GM12801 (cell line): ENCODE measurements around the gene ISG15.

Experiments
- TF ChIP-seq, protein P1 (sequence below): IDR thresholded peaks from one replicate; pipeline ENCODE4 v1.5.1; 2011; ENCODE audit warnings: control low read depth; ENCODE audit not compliant: insufficient read length; ENCODE audit errors: extremely low read depth

Gene ISG15

DNA sequence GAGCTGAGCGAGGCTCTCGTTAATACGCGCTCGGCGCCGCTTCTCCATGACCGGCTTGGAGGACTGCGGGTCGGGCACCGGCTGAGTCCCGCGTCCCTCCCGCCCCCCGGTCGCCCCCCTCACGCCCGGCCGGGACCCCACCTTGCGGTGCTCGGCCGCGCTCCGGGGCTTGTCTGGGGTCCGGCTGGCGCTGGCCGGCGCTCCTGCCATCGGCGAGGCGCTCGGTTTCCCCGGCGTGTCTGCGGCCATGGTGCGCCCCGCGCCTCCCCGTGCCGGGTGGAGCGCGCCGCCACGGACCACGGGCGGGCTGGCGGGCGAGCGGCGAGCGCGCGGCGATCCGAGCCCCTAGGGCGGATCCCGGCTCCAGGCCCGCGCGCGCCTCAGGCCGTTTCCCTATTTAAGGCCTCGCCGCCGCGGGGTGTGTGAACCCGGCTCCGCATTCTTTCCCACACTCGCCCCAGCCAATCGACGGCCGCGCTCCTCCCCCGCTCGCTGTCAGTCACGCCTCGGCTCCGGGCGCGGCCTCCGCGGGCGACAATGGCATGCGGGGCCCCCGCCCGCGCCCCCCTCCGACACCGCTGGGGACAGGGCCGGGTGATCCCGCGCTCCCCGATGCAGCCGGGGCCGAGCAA lies 13.5 kb upstream of the ISG15 start, which contains the start of gene HES4:
HES4 (minus strand) TSS at position 373 of the 632 bp plus-strand sequence; CDS start at position 249, 124 bp downstream.
- TF ChIP-seq, protein P1, sequence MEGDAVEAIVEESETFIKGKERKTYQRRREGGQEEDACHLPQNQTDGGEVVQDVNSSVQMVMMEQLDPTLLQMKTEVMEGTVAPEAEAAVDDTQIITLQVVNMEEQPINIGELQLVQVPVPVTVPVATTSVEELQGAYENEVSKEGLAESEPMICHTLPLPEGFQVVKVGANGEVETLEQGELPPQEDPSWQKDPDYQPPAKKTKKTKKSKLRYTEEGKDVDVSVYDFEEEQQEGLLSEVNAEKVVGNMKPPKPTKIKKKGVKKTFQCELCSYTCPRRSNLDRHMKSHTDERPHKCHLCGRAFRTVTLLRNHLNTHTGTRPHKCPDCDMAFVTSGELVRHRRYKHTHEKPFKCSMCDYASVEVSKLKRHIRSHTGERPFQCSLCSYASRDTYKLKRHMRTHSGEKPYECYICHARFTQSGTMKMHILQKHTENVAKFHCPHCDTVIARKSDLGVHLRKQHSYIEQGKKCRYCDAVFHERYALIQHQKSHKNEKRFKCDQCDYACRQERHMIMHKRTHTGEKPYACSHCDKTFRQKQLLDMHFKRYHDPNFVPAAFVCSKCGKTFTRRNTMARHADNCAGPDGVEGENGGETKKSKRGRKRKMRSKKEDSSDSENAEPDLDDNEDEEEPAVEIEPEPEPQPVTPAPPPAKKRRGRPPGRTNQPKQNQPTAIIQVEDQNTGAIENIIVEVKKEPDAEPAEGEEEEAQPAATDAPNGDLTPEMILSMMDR: no peak

DNA sequence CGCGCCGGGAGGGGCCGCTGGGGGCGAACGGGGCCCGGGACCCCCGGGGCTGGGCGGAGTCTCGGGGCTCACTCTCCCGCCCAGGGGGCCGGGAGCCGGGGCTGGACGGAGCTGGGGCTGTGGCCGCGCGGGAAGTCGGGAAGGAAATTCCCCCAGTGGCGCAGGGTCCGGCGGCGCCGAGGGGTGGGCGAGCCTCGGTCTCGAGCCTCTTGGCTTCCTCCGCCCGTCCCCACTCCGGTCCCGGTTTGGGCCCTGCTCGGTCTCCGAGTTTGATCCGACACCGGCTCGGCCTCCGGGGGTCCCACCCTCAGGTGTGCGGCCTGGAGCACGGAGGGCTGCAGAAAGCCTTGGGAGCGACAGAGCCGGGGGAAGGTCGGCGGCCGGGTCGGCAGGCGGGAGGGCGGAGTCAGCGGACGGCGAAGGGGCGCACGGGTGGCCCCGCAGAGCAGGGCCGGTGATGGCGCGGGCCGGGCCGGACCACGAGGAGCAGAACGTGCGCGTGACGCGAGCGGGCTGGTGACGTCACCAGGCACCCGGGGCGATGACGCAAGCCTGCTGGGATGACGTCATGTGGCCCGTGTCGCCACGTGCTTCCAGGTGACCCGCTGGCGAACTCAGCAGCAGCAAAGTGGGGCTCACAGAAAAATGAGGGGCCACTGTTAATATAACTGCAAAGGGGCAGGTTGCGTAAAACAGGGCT lies 12.8 kb upstream of the ISG15 start:
- TF ChIP-seq, protein P1: no peak

DNA sequence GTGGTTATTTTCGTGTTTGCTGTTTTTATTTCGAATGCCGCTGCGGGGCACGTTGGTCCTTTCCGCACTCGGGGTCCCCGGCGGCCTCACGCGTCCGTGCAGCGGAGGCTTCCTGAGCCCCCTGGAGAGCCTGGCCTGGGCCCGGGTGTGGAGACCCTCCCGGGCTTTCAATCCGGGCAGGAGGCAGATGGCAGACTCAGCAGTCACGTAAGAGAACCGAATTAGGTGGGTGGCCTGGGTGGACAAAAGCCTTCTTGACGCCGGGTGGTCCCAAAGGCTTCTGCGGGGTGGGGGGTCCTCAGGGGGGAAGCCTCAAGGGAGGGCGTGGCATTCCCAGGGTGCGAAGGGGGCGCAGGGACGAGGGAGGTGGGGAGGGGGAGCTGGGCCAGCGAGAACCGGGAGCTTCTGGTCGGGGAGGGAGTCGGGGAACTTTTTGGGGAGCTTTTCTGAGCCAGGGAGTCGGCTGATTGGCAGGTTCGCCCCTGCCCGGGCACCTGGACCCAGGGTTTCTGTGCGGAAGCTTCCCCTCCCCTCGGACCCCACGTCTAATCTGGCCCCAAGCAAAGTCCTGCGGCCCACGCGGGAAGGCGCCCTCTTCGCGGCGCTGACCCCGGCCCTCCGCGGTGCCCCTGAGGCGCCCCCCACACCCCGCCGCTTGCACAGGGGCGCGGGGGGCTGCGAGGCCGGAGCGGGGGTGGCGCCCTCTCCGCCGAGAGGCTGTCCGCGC lies 12.1 kb upstream of the ISG15 start:
- TF ChIP-seq, protein P1: no peak

DNA sequence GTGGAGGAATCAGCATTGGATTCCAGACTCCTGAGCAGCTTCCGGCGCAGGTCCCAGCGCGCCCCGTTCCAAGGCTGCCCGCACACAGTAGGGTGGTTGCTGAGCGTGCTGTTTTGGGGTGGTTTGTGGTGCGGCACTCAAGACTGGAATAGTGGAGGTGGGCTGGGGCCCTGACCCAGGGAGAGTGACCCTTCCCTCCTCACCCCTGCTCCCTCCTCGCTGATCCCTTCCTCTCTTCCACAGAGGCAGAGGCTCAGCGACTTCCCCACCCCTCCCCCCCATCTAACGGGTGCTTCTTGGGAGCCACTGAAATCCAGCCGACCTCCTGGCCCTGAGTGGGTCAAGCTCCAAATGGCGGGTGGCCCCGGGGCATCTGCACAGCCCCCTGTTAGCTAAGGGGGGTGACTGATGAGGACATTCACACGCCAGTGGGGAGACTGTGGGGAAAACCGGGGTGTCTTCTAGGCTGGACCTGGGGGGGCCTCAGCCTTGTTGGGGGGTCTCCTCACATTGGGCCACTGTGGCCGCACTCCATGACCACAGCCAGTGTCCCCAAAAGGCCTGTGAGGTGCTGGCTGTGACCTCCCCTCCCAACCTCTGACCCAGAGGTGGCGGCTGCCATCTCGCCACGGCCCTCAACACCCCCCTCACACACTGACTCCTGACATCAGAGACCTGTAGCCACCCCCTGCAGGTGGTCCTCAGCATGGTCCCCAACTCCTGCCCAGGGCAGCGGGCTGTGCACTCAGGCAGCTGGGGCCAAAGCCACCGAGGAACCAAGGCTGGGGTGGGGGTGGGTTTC lies 9.5 kb upstream of the ISG15 start:
- TF ChIP-seq, protein P1: no peak

DNA sequence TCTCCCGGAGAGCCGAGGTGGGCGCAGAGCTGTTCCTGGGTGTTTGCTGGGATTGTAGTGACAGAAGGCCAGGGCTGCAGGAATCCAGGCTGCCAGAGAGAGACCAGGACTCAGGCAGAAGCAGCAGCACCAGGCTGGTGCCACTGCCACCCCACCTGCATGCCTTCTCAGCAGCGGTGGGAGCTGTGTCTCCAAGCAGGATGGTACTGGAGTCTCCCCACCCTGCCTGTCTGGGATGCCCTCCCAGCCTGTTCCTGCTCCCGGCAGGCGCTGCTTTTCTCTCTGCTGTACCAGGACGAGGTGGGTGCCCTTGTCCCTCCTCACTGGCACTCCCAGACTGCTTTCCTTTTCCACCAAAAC lies 8.9 kb upstream of the ISG15 start:
- TF ChIP-seq, protein P1: no peak

DNA sequence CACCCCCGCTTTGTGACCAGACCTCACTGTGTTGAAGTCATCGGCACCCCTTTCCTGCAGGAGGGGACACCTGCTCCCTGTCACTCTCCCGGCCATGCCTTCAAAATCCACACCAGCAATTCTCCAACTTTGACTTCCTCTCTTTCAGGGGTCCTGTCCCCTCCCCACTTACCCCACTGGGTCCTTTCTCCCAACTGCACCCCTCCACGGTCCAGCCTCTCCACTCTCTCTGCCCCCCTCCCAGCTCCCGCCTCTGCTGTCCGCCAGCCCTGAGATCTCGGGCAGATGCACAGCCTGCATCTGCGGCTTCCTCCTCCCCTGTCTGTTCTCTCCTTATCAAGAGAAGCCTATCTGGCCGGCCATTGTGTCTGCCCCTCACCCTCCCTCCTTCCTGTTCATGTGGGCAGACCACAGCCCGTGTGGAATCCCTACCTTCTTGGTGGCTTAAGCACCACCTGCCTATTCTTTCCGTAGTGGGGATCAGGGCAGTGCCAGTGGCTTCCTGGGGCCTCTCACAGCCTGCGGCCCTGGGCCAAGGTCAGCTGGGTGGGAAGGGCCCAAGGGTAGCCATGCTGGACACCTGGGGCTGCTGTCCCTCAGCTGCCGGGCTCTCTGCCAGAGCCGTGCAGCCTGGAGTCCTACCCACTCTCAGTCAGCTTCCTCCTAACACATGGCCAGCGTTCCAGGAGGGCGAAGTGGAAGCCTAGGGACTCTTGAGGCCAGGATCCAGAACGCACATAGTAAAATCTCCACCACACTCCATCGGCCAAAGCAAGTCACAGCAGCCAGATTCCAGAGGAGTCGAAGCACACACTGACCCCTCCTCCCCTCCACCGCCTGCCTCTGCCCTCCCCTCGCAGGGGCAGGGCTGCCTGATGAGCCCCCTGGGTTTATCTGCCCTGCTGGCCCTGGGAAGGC lies 8.3 kb upstream of the ISG15 start:
- TF ChIP-seq, protein P1: no peak
